HL-60 (cell line): Measurements from ENCODE around the gene CTRB2.

Source experiments
- DNase-seq, 2 experiments: peaks; one replicate each; pipeline ENCODE4 v3.0.0-alpha.2; 2010 to 2020; ENCODE audit warnings: low read depth in 1 of 2, low spot score in 1 of 2
- H3K27ac ChIP-seq: fragments of 250-450 bp; sonication (Bioruptor Pico); replicated peaks from 2 replicates; pipeline ENCODE4 v1.5.1; 2020; ENCODE audit warnings: mild to moderate bottlenecking, moderate library complexity
- H3K27me3 ChIP-seq: fragments of 250-450 bp; sonication (Bioruptor Pico); 2 replicates; pipeline ENCODE4 v1.5.1; 2021; ENCODE audit warnings: mild to moderate bottlenecking, moderate library complexity; ENCODE audit not compliant: insufficient read depth, poor library complexity, severe bottlenecking
- H3K4me3 ChIP-seq: replicated peaks from 2 replicates; pipeline ENCODE4 v1.5.1; 2011; ENCODE audit warnings: mild to moderate bottlenecking, control low read depth, low read length; ENCODE audit not compliant: insufficient read depth
- CTCF ChIP-seq: IDR thresholded peaks from one replicate; pipeline ENCODE4 v1.5.1; 2011; ENCODE audit warnings: low read length, control low read depth, inconsistent platforms; ENCODE audit not compliant: insufficient read depth
- GABPA ChIP-seq: IDR thresholded peaks from 2 replicates; pipeline ENCODE4 v1.6.1; 2012; ENCODE audit warnings: low read depth
- POLR2AphosphoS5 ChIP-seq: IDR thresholded peaks from 2 replicates; pipeline ENCODE4 v1.6.1; 2012; ENCODE audit warnings: low read depth
- SPI1 ChIP-seq: IDR thresholded peaks from 2 replicates; pipeline ENCODE4 v1.6.1; 2012; ENCODE audit warnings: low read depth, mild to moderate bottlenecking, borderline replicate concordance
- TF ChIP-seq, protein P1 (sequence below): IDR thresholded peaks from 2 replicates; pipeline ENCODE4 v1.6.1; 2012; ENCODE audit warnings: low read depth; ENCODE audit not compliant: insufficient replicate concordance

CTRB2 gene

GRCh38 chr16:75195811-75196790, 10.9 kb downstream of the CTRB2 start:
- no peak overlapping the region for H3K4me3 ChIP-seq
- peaks cover 12% of the 10 kb centered on the region for H3K27me3 ChIP-seq
- no peak for DNase-seq
- TF ChIP-seq, protein P1, sequence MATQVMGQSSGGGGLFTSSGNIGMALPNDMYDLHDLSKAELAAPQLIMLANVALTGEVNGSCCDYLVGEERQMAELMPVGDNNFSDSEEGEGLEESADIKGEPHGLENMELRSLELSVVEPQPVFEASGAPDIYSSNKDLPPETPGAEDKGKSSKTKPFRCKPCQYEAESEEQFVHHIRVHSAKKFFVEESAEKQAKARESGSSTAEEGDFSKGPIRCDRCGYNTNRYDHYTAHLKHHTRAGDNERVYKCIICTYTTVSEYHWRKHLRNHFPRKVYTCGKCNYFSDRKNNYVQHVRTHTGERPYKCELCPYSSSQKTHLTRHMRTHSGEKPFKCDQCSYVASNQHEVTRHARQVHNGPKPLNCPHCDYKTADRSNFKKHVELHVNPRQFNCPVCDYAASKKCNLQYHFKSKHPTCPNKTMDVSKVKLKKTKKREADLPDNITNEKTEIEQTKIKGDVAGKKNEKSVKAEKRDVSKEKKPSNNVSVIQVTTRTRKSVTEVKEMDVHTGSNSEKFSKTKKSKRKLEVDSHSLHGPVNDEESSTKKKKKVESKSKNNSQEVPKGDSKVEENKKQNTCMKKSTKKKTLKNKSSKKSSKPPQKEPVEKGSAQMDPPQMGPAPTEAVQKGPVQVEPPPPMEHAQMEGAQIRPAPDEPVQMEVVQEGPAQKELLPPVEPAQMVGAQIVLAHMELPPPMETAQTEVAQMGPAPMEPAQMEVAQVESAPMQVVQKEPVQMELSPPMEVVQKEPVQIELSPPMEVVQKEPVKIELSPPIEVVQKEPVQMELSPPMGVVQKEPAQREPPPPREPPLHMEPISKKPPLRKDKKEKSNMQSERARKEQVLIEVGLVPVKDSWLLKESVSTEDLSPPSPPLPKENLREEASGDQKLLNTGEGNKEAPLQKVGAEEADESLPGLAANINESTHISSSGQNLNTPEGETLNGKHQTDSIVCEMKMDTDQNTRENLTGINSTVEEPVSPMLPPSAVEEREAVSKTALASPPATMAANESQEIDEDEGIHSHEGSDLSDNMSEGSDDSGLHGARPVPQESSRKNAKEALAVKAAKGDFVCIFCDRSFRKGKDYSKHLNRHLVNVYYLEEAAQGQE, result no peak
- TF ChIP-seq CTCF (no peak), GABPA (no peak), POLR2AphosphoS5 (no peak), SPI1 (no peak)
- H3K27ac ChIP-seq, result no peak overlapping the region

- no peak for DNase-seq
- TF ChIP-seq POLR2AphosphoS5 (no peak), CTCF (no peak), GABPA (no peak), SPI1 (no peak)
- TF ChIP-seq, protein P1, result no peak
Observed at GRCh38 chr16:75193730-75194444, 13.1 kb downstream of the CTRB2 start.

DNA sequence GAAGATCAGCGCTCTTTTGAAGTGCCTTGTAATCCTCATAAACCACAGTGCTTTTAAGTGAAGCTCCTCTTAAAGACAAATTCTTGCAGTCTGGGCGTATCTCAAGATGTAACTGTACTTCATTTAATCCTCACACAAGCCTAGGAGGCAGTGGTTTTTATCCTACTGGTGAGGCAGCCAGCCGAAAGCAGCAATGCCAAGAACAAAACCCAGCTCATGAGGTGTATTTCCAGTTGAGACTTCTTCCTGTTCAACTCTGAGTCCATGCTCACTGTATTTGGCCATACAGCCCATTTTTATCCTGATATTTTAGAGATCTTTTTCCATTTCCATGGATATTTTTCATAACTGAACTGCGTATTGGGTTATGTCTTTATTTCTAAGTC, 13.7 kb downstream of the CTRB2 start:
- no peak for DNase-seq
- no peak overlapping the region for H3K4me3 ChIP-seq
- H3K27ac ChIP-seq, result no peak overlapping the region
- no peak for TF ChIP-seq CTCF
- TF ChIP-seq GABPA, result no peak
- TF ChIP-seq POLR2AphosphoS5, result no peak
- TF ChIP-seq SPI1, result no peak
- TF ChIP-seq, protein P1, result no peak
- H3K27me3 ChIP-seq, result peaks cover 10% of the 10 kb centered on the region

More at GRCh38 chr16:75193730-75194444, 13.1 kb downstream of the CTRB2 start:
- Histone ChIP-seq H3K27me3 (peaks cover 12% of the 10 kb centered on the region), H3K4me3 (no peak overlapping the region), H3K27ac (no peak overlapping the region)
